ENCODE data around the gene SELENOO. TPM values are rescaled to one million over a fixed set of nuclear protein-coding genes. Genes with fewer than 3 reads are reported as not detected.
A peak's percentile ranks its signal among the peaks of the same experiment; 100 is the strongest.

Gene SELENOO
- total RNA-seq, 1 donor: 20.7 TPM

DNA sequence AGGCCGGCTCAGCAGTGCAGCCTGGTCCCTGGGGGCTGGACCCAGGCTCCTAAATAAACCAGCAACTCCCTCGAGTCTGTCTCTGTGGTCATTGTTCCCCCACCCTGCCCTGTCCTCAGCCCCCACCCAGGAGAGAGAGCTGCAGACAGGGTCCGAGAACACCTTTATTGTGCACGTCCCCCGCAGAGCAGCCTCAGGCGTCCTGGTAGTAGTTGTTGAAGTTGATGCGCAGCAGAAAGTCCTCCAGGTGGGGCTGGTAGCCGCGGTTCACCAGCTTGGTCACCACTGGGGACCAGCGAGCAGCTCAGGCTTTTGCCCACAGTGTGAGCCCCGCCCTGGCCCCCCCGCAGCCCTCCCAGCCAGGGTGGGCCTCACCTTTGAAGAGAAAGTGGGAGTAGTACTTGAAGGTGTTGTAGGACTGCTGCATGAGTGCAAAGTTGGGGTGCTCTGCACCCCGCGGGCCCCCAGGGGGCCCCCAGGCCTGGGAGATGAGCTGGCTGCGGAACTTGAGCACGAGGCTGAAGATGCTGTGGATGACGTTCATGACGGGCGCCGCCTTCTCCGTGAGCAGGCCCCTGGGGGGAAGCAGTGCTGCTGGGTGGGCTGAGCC is 16.8 kb downstream of the SELENOO start:
- no peak overlapping the region for H3K4me3 ChIP-seq (ENCODE audit: low read depth, low read length)
- no peak for DNase-seq (ENCODE audit: low read depth)
- TF ChIP-seq, protein P1, sequence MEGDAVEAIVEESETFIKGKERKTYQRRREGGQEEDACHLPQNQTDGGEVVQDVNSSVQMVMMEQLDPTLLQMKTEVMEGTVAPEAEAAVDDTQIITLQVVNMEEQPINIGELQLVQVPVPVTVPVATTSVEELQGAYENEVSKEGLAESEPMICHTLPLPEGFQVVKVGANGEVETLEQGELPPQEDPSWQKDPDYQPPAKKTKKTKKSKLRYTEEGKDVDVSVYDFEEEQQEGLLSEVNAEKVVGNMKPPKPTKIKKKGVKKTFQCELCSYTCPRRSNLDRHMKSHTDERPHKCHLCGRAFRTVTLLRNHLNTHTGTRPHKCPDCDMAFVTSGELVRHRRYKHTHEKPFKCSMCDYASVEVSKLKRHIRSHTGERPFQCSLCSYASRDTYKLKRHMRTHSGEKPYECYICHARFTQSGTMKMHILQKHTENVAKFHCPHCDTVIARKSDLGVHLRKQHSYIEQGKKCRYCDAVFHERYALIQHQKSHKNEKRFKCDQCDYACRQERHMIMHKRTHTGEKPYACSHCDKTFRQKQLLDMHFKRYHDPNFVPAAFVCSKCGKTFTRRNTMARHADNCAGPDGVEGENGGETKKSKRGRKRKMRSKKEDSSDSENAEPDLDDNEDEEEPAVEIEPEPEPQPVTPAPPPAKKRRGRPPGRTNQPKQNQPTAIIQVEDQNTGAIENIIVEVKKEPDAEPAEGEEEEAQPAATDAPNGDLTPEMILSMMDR (IDR thresholded peaks at IDR 0.05; ENCODE audit: insufficient read depth, low read depth, low read length): no peak

DNA sequence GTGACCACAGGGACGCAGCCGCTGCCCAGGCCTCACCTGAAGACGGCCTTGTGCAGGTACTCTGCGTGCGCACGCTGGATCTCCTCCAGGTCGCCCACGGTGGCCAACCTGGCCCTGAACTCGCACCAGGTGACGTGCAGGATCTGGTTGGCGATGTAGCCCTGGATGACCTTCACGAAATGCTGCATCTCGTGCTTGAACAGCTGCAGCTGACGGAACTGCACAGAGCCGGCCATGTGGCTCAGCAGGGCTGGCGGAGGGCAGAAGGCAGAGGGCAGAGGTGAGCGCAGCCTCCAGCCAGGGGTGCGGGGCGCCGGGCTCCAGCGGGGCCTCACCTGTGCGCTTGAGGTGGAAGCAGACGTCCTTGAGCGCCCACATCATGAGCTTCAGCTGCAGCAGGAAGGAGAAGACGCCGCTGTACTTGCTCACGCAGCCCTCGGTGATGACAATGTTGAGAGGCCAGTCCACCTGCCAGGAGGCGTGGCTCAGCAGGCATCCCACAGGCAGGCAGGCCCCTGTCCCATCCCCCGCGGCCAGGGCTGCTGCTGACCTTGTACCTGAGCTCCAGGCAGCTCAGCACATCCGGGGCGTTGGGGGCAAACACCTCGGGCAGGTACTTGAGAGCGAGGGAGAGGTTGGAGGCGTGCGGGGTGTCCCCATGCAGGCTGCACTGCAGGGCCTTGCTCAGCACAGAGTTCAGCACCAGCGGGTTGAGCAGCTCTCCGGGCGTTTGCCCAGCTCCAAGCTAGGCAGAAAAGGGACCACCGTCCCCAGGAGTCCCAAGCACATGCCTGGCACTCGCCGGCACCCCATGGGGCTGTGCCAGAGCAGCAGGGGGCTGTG is 17.6 kb downstream of the SELENOO start:
- no peak for DNase-seq (ENCODE audit: low read depth)
- no peak overlapping the region for H3K4me3 ChIP-seq (ENCODE audit: low read depth, low read length)
- TF ChIP-seq, protein P1 (IDR thresholded peaks at IDR 0.05; ENCODE audit: insufficient read depth, low read depth, low read length): no peak

DNA sequence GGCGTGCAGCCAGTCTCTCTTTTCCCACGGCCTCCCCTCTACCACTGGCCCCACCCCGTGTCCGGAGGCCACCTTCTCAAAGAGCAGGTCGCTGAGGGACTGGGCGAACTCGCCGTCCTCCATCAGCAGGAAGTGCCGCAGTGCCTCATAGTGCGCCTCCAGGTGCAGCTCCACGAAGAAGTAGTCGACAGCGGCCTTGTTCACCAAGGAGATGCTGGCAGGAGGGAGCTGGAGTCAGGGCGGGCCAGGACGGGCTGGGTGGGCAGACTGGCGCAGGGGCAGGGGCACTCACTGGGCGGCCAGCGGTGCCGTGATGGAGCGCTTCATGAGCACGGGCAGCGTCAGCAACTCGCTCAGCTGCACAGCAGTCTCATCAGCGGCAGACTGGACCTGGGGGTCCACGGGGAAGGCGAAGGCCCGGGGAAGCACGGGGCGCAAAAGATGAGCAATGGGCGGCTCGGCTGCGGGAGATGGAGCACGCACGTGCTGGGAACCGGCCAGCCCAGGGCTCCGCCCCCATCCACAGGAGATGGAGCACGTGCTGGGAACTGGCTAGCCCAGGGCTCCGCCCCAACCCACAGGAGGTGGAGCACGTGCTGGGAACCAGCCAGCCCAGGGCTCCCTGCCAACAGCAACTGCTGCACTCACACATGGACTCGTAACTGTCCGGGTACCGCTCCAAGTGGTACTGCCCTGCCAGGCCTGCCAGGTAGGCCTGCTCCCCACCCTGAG is 18.4 kb downstream of the SELENOO start:
- DNase-seq (ENCODE audit: low read depth): peak; percentile 81
- H3K4me3 ChIP-seq (ENCODE audit: low read depth, low read length): no peak overlapping the region
- TF ChIP-seq, protein P1 (IDR thresholded peaks at IDR 0.05; ENCODE audit: insufficient read depth, low read depth, low read length): no peak

DNA sequence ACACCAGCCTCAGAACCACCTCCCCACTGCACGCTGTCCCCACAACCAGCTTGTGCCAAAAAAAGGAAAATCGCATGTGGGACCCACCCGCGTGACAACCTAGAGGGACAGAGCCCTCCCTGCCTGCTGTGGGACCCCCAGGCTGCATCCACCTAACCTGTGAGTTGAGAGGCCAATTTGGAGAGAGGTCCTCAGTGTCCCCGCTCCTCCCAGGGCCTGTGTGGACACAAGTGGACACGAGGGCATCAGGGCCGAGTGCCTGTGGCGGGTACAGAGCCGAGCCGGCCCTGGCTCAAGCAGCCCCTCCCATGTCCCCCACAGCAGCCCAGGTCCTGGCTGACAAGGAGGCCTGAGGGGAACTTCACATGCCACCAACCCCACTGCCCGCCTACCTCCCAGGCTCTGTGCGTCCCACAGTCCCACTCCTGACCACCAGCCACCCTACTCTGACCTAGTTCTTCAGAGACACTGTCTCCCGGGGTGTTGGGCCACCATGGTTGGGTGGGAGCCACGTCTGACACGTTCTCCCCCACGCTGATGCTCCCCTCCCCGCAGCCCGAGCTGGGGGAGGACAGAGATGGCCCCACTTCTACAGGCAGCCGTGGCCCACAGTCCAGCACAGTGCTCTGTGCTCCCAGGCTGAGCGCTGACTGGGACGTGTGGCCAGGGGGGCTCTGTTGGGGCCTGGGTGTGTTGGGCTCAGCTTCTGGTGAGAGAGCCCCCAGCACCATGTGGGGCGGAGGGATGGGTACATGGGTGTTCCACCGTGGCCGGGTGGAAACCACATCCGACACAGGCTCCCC is 19.2 kb downstream of the SELENOO start:
- no peak overlapping the region for H3K4me3 ChIP-seq (ENCODE audit: low read depth, low read length)
- TF ChIP-seq, protein P1 (IDR thresholded peaks at IDR 0.05; ENCODE audit: insufficient read depth, low read depth, low read length): no peak
- DNase-seq (ENCODE audit: low read depth): no peak

DNA sequence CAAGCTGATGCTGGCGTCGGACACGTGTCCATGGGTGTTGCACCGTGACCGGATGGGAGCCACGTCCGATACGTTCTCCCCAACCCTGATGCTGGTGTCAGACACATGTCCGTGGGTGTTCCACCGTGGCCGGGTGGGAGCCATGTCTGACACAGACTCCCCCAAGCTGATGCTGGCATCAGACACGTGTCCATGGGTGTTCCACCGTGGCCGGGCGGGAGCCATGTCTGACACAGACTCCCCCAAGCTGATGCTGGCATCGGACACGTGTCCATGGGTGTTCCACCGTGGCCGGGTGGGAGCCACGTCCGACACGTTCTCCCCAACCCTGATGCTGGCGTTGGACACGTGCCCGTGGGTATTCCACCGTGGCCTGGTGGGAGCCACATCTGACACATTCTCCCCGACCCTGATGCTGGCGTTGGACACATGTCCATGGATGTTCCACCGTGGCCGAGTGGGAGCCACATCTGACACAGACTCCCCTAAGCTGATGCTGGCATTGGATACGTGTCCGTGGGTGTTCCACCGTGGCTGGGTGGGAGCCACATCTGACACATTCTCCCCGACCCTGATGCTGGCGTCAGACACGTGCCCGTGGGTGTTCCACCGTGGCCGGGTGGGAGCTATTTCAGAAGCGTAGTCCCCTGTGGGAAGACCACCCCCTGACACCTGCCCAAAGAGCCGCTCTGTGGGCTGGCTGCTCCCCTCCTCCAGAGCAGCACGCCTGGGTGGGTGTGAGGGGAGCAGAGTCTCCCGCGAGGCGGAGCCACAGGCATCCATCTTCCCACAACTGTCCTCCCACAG is 20.0 kb downstream of the SELENOO start:
- H3K4me3 ChIP-seq (ENCODE audit: low read depth, low read length): no peak overlapping the region
- DNase-seq (ENCODE audit: low read depth): no peak
- TF ChIP-seq, protein P1 (IDR thresholded peaks at IDR 0.05; ENCODE audit: insufficient read depth, low read depth, low read length): no peak
